ENCODE data around the gene GAS2L3.
"Not testable (repeated sequence)": the region's sequence is repeated elsewhere in the genome, so short reads cannot be mapped to it uniquely, and the experiment has no call there.

Gene GAS2L3

DNA sequence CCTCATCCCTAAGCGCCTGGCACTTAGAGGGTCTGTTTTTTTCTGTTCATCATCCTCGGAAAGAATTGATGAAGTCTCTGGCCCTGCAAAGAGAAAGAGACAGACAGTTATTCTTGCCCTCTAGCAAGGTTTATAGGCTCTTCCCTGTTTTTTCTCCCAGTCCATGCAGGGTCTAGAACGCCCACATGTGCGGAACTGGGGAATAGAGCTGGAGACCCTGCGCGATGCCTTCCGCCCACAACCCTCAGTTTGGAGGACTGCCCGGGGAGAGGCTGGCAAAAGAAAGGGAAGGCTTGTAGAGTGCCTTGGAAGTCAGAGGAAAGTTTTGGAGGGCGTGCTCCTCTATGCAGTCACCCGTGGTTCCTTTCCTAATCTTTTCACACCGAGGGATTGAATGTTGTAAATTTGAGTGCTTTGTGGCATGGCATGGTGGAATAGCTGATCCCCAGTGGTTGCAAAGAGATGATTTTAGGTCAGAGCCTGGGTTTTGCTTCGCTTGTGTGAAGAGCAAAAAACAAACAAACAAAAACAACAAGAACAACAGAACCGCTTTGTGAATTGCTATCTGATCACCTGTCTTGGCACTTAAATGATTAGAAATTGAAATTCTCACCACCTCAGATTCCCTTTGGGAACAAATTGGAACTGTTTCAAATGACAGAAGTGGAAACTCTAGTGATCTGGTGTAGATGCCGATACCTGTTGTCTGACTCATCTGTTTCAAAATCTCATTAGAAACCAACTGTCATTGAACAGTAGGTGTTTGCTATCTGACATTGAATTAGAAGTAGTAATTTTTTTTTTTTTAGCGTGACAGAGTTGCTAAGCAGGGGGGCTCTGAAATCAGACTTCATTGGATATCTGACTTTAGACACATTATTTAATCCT lies 947 bp downstream of the GAS2L3 start:
- DNase-seq (ENCODE audit: low read depth, low spot score), result no peak

DNA sequence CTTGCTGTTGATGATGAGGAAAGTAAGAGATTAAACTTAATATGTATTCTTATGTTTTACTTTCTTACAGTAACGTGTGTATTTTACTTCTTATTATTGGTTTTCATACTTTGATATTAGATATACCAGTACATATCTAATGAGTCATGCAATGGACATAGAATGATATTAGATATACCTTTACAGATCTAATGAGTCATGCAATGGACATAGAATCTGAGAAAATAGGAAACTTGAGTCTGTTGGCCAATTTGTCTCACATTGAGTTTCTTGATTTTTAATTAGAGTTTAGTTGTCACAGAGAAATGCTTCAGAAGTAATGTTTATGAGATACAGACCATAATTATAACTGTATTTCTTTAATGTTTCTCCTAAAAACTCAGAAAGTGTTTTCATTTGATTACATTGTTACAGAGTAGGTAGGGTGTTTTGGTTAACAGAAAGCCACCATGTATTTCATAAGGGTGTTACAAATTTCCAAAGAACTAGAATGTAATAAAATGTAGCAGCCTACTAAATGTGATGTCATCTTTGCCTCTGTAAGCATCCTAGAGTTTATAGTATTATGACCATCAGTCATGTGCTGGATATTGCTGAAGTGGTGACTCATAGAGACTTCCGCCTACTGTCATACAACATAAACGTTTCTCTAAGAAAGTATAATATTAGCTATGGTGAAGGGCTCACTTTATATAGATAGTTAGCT lies 3.0 kb downstream of the GAS2L3 start:
- DNase-seq (ENCODE audit: low read depth, low spot score), result no peak

- no peak for DNase-seq (ENCODE audit: low read depth, low spot score)
These were observed 5.4 kb downstream of the GAS2L3 start for GRCh38 chr12:100578923-100579322.

DNA sequence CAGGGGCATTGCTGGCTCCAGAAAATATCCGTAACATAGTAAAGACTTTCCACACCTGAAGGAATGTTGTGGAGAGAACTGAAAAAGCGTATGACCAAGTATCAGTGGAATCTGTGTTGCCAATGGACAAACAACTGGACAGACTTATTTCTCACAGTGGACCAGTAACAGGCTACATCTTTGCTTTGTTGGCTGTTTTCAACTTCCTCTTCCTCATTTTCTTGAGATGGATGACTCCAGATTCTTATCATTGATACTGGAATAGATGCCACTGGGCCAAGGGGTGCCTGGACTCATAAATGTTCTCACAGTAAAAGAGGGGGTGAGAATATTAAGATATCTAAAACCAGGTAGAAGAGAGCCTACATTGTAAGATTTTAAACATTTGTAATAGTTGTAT lies 6.4 kb downstream of the GAS2L3 start:
- no peak for DNase-seq (ENCODE audit: low read depth, low spot score)

GRCh38 chr12:100584256-100584655 lies 10.8 kb downstream of the GAS2L3 start:
- DNase-seq (ENCODE audit: low read depth, low spot score), result no peak

- no peak for DNase-seq (ENCODE audit: low read depth, low spot score)
These were observed 18.5 kb downstream of the GAS2L3 start for GRCh38 chr12:100591979-100592378.

DNA sequence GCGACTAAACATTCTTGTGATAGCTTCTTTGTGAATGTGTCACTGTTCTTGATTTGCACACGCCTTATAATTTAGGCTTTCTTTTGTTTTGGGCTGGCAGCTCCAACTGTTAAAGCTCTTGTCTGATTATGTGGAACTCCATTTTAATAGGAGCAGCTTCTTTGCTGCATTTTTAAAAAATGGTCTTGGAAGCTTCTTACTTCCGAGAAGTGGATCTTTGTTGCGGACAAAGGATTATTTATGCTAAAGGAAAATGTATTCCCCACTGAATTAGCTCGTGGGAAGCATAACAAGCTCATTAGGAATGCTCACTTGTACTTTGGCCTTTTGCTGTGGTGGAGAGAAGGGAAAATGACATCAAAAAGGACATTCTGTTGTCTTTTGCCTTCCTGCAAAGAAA lies 20.0 kb downstream of the GAS2L3 start:
- no peak for DNase-seq (ENCODE audit: low read depth, low spot score)

- no peak for DNase-seq (ENCODE audit: low read depth, low spot score)
These were observed 28.1 kb downstream of the GAS2L3 start for GRCh38 chr12:100601626-100602025.

- not testable (repeated sequence) for DNase-seq (ENCODE audit: low read depth, low spot score)
These were observed 29.5 kb downstream of the GAS2L3 start for GRCh38 chr12:100602997-100603396.

- no peak for DNase-seq (ENCODE audit: low read depth, low spot score)
These were observed 35.3 kb downstream of the GAS2L3 start for GRCh38 chr12:100608776-100609175.

DNA sequence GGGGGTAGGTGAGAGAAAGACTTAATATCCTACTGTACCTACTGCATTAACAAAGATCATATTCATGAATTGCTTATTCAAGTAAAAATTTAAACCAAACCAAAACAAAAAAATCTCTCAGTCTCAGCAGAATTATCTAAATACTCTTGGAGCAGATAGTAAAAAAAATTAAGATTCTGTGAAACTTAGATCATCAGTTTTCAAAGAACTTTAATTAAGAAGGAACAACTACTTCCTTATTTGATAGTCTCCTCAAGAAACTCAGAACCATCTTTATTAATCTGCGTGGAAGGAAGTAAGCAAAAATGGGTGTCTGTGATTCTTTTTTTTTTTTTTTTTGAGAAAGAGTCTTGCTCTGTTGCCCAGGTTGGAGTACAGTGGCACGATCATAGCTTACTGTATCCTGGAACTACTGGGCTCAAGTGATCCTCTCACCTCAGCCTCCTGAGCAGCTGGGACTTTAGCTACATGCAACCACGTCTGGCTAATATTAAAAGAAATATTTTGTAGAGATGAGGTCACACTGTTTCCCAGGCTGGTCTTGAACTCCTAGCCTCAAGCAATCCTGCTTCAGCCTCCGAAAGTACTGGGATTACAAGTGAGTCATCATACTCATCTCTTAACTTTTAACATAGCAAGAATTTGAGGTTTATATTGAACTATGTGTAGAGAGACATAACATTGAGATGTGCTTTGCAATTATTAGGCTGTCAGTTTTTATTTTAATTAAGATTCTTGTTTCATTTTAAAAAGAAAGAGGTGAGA lies 37.4 kb downstream of the GAS2L3 start:
- no peak for DNase-seq (ENCODE audit: low read depth, low spot score)

DNA sequence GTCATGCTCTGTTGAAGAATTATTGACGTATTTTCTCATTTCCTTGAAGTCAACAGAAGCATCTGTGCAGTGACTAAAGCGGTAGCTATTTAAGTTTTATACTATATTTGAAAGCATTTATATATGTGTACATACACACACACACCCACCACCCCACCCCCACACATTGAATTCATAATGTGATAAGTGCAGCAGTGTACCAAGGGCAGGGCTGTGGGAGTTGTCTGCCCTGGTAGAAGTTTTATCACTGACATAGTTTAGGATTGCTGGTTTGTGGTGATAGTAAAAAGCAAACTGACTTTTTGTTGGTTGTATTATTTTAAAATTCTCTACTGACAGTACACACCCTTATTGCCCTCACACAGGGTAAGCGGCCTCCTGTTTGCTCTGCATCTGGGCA lies 39.1 kb downstream of the GAS2L3 start:
- DNase-seq (ENCODE audit: low read depth, low spot score), result no peak

DNA sequence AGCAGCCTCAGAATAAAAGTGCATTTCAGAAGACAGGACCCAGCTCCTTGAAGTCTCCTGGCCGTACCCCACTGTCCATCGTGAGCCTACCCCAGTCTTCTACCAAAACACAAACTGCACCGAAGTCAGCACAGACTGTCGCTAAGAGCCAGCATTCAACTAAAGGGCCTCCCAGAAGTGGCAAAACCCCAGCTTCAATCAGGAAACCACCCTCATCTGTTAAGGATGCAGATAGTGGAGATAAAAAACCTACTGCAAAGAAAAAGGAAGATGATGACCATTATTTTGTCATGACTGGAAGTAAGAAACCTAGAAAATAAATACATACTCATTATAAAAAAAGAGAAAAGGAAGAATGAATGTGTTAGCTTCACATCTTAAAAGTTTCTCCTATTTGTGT lies 51.1 kb downstream of the GAS2L3 start:
- no peak for DNase-seq (ENCODE audit: low read depth, low spot score)

GRCh38 chr12:100632445-100632892 lies 59.0 kb downstream of the GAS2L3 start:
- DNase-seq (ENCODE audit: low read depth, low spot score), result no peak

DNA sequence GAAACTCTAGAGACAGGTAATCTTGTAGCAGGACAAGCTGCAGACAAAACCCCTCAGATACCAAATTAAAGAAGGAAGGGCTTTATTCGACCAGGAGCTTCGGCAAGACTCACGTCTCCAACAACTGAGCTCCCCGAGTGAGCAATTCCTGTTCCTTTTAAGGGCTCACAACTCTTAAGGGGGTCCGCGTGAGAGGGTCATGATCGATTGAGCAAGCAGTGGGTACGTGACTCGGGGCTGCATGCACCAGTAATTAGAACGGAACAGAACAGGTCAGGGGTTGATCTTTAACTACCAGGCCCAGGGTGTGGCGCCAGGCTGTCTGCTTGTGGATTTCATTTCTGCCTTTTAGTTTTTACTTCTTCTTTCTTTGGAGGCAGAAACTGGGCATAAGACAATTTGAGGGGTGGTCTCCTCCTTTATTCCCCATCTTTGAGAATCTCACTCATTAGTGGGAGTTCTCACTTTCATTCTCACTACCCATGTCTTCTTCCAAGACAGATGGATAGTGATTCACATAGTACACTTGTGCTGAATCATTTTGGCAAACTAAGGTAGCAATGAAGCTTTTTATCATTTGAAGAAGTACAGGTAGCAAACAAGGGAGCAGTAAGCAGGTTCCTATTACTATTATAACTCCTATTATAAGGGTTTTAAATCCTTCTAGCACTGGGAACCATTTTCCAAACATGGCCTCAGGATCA lies 59.8 kb downstream of the GAS2L3 start:
- DNase-seq (ENCODE audit: low read depth, low spot score), result not testable (repeated sequence)

- no peak for DNase-seq (ENCODE audit: low read depth, low spot score)
These were observed 69.8 kb downstream of the GAS2L3 start for GRCh38 chr12:100643246-100643645.

DNA sequence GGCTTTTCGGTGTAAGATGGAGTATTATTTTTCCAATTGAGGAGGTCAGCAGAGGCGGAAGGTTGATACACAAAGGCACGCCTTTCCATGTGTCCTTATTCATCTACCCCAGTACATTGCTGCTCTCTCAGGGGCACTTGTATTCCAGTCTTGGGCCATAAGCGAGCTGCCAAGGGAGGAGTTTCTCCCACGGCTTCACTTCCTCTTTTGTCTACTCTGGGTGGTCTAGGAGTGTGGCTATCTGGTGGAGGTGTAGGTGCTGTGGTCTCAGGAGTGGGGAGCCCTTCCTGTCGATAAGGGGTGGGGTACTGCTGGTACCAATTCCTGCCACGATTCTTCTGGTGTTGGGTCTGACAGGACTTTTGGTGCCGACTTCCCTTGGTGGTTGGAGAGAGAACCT lies 73.4 kb downstream of the GAS2L3 start:
- no peak for DNase-seq (ENCODE audit: low read depth, low spot score)

GRCh38 chr12:100651108-100651507 lies 77.6 kb downstream of the GAS2L3 start:
- DNase-seq (ENCODE audit: low read depth, low spot score), result no peak

GRCh38 chr12:100651694-100652093 lies 78.2 kb downstream of the GAS2L3 start:
- DNase-seq (ENCODE audit: low read depth, low spot score), result no peak

- no peak for DNase-seq (ENCODE audit: low read depth, low spot score)
These were observed 79.0 kb downstream of the GAS2L3 start for GRCh38 chr12:100652488-100652887.

DNA sequence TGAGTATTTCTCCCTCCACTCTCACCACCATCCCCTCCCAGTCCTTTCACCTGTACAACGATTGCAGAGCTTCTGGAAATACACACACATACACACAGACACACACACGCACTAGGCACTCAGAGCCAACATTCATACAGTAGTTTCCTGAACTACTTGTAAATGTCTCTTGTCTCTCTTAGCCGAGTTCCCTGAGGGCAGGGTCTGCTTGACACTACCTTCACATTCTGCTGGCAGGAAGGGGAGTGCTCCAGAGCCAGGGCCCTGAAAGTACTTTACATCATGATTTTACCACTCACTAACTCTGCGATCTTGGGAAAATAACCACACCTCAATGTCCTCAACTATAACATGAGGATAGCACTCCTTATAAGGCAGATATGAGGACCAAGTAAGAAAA lies 82.7 kb downstream of the GAS2L3 start:
- DNase-seq (ENCODE audit: low read depth, low spot score), result no peak

DNA sequence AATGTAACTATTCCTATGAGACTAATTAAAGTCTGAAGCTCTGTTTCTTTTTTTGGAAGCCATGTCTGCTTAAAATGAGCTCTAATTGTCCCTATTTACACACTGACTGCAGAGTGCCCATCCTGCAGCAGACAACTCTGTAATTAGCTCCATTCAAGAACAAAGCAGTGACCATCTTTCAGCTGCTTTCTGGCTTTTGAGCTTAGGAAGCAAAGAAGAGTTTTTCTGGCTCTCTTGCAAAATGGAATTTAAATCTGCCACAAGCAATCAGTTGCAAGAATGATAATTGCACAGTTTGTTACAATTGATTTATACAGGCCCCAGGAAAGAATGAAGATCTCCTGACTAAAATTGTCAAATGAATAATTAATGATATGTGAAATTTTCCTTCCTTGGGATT lies 83.4 kb downstream of the GAS2L3 start:
- DNase-seq (ENCODE audit: low read depth, low spot score), result no peak
